GM19099 (cell line): Measurements from ENCODE around the gene C1orf53.

Source experiments
- POLR2A ChIP-seq: IDR thresholded peaks from 3 replicates; pipeline ENCODE4 v1.6.1; 2011; ENCODE audit warnings: low read depth; ENCODE audit not compliant: insufficient read length; ENCODE audit errors: extremely low read depth

Gene C1orf53

GRCh38 chr1:197904126-197904787 lies 1.8 kb downstream of the C1orf53 start:
- no peak for TF ChIP-seq POLR2A

GRCh38 chr1:197905699-197906351 lies 3.4 kb downstream of the C1orf53 start:
- TF ChIP-seq POLR2A: no peak

GRCh38 chr1:197907846-197908616 lies 5.6 kb downstream of the C1orf53 start:
- no peak for TF ChIP-seq POLR2A

GRCh38 chr1:197908716-197909220 lies 6.3 kb downstream of the C1orf53 start:
- no peak for TF ChIP-seq POLR2A

- no peak for TF ChIP-seq POLR2A
Measured at GRCh38 chr1:197909384-197909783, 7.0 kb downstream of the C1orf53 start.

- no peak for TF ChIP-seq POLR2A
Measured at GRCh38 chr1:197910120-197910991, 7.9 kb downstream of the C1orf53 start.

- no peak for TF ChIP-seq POLR2A
Measured at GRCh38 chr1:197911111-197911856, 8.9 kb downstream of the C1orf53 start.

GRCh38 chr1:197911857-197912696 lies 9.6 kb downstream of the C1orf53 start:
- no peak for TF ChIP-seq POLR2A

- no peak for TF ChIP-seq POLR2A
Measured at GRCh38 chr1:197912739-197913494, 10.5 kb downstream of the C1orf53 start.

- no peak for TF ChIP-seq POLR2A
Measured at GRCh38 chr1:197913495-197914276, 11.3 kb downstream of the C1orf53 start.

GRCh38 chr1:197914510-197914909 lies 12.1 kb downstream of the C1orf53 start:
- TF ChIP-seq POLR2A: no peak
